ENCODE measurements around the gene UBN1.

DNA sequence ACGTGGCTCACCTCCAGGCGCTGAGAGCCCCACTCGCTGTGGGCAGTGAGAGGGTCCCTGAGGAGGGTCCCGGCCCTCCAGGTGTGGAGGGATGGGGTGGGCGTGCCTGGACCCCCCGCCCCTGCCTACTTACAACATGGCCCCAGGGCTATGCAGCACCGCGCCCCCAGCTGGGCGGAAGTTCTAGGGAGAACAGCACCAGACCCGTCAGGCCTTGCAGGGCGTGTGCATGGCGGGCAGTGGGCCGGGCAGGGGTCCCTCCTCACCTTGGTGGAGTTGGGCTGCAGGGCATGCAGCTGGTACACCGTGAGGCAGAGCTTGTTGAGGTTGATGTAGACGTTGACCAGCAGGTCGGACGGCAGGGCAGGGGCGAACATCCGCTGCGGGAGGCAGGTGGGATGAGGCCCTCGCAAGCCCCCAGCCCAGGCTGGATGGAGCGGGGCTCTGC, 49.5 kb upstream of the UBN1 start:
- TF ChIP-seq, protein P1, sequence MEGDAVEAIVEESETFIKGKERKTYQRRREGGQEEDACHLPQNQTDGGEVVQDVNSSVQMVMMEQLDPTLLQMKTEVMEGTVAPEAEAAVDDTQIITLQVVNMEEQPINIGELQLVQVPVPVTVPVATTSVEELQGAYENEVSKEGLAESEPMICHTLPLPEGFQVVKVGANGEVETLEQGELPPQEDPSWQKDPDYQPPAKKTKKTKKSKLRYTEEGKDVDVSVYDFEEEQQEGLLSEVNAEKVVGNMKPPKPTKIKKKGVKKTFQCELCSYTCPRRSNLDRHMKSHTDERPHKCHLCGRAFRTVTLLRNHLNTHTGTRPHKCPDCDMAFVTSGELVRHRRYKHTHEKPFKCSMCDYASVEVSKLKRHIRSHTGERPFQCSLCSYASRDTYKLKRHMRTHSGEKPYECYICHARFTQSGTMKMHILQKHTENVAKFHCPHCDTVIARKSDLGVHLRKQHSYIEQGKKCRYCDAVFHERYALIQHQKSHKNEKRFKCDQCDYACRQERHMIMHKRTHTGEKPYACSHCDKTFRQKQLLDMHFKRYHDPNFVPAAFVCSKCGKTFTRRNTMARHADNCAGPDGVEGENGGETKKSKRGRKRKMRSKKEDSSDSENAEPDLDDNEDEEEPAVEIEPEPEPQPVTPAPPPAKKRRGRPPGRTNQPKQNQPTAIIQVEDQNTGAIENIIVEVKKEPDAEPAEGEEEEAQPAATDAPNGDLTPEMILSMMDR (conservative IDR thresholded peaks at IDR 0.05 in 1 of 2, IDR thresholded peaks at IDR 0.05 in 1 of 2; ENCODE audit: extremely low read depth in 1 of 2, insufficient read depth in 1 of 2, low read depth in 1 of 2, low read length in 2 of 2) = no peak
- TF ChIP-seq EZH2 (IDR thresholded peaks at IDR 0.05; ENCODE audit: borderline replicate concordance, low read length) = no peak

Data from mammary epithelial cell (primary cell).